ENCODE data around the gene ORC1. TPM values are rescaled to one million over a fixed set of nuclear protein-coding genes. Genes with fewer than 3 reads are reported as not detected.
A peak's percentile ranks its signal among the peaks of the same experiment; 100 is the strongest.
"Not testable (repeated sequence)": the region's sequence is repeated elsewhere in the genome, so short reads cannot be mapped to it uniquely, and the experiment has no call there.

The ORC1 gene
- total RNA-seq, 1 donor from 2014 or later, result 1.7 TPM

DNA sequence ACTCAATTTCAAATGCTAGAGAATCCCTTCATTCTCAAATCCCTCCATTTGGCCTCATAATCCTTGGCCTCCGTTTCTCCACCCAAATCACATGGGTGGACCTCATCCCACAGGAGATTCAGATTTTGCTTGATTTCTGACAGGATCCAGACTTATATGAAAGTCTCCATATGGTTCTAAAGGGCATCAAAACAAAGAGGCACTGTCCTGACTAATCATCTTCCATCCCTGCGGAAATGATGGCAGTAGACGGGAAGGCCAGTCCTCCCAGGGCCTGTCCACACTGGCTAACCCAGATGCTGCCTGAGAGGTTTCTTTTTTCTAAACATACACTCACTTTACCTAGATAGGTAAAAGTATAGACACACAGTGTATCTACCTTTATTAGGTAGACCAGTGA lies 18.8 kb downstream of the ORC1 start:
- TF ChIP-seq POLR2A (IDR thresholded peaks at IDR 0.05) (no peak), POLR2AphosphoS5 (IDR thresholded peaks at IDR 0.05; ENCODE audit: insufficient read depth in 1 of 2, low read depth in 1 of 2) (no peak)
- TF ChIP-seq, protein P1, sequence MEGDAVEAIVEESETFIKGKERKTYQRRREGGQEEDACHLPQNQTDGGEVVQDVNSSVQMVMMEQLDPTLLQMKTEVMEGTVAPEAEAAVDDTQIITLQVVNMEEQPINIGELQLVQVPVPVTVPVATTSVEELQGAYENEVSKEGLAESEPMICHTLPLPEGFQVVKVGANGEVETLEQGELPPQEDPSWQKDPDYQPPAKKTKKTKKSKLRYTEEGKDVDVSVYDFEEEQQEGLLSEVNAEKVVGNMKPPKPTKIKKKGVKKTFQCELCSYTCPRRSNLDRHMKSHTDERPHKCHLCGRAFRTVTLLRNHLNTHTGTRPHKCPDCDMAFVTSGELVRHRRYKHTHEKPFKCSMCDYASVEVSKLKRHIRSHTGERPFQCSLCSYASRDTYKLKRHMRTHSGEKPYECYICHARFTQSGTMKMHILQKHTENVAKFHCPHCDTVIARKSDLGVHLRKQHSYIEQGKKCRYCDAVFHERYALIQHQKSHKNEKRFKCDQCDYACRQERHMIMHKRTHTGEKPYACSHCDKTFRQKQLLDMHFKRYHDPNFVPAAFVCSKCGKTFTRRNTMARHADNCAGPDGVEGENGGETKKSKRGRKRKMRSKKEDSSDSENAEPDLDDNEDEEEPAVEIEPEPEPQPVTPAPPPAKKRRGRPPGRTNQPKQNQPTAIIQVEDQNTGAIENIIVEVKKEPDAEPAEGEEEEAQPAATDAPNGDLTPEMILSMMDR (IDR thresholded peaks at IDR 0.05), result no peak
- intact Hi-C loops (cut with DNase I), result no loop called here
- no peak for DNase-seq (ENCODE audit: extremely low spot score in 2 of 2)
- Histone ChIP-seq H3K4me3 (no peak overlapping the region), H3K9me3 (no peaks in the 10 kb centered on the region), H3K36me3 (no peaks in the 10 kb centered on the region), H3K27me3 (no peaks in the 10 kb centered on the region), H3K4me1 (no peaks in the 10 kb centered on the region), H3K27ac (no peak overlapping the region)

DNA sequence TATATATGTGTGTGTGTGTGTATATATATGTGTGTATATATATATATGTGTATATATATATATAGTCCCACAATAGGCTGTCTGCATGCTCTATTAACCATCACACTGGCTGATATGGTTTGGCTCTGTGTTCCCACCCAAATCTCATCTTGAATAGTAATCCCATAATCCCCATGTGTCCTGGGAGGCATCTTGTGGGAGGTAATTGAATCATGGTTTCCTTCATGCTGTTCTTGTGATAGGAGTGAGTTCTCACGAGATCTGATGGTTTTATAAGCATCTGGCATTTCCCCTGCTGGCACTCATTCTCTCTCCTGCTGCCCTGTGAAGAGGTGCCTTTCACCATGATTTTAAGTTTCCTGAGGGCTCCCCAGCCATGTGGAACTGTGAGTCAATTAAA lies 34.4 kb downstream of the ORC1 start:
- H3K4me3 ChIP-seq; DNase-seq (ENCODE audit: extremely low spot score in 2 of 2); H3K27ac ChIP-seq; H3K9me3 ChIP-seq; intact Hi-C loops (cut with DNase I); H3K27me3 ChIP-seq; H3K36me3 ChIP-seq: not testable (repeated sequence)
- H3K4me1 ChIP-seq, result peaks cover 16% of the 10 kb centered on the region

DNA sequence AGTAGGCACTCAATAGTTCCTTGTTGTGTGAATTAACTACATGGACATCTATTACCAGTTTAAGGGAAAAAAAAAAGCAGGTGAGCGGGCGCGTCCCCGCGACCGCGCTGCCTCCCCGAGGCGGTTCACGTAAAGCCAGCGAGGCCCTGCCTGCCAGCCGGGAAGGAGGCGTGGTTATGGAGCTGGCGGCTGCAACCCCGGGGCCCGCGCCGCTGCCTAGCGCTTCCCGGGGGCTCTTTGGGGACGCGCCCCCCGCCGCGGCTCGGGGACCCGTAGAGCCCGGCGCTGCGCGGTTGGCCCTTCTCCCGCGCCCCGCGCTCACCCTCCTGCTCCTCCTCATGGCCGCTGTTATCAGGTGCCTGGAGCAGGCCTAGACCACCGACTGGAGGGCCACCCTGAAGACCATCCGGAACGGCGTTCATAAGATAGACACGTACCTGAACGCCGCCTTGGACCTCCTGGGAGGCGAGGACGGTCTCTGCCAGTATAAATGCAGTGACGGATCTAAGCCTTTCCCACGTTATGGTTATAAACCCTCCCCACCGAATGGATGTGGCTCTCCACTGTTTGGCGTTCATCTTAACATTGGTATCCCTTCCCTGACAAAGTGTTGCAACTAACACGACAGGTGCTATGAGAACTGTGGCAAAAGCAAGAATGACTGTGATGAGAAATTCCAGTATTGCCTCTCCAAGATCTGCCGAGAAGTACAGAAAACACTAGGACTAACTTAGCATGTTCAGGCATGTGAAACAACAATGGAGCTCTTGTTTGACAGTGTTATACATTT lies 35.6 kb downstream of the ORC1 start:
- Histone ChIP-seq H3K27ac (peak overlapping the region; percentile 31), H3K36me3 (no peaks in the 10 kb centered on the region), H3K4me3 (peak overlapping the region; percentile 39 to 40), H3K27me3 (no peaks in the 10 kb centered on the region), H3K9me3 (no peaks in the 10 kb centered on the region), H3K4me1 (peaks cover 29% of the 10 kb centered on the region)
- DNase-seq (ENCODE audit: extremely low spot score in 2 of 2), result no peak
- intact Hi-C loops (cut with DNase I), result no loop called here
- TF ChIP-seq, protein P1 (IDR thresholded peaks at IDR 0.05), result no peak
- TF ChIP-seq POLR2AphosphoS5 (IDR thresholded peaks at IDR 0.05; ENCODE audit: insufficient read depth in 1 of 2, low read depth in 1 of 2), result peak in 1 of 2 donors; percentile 57

DNA sequence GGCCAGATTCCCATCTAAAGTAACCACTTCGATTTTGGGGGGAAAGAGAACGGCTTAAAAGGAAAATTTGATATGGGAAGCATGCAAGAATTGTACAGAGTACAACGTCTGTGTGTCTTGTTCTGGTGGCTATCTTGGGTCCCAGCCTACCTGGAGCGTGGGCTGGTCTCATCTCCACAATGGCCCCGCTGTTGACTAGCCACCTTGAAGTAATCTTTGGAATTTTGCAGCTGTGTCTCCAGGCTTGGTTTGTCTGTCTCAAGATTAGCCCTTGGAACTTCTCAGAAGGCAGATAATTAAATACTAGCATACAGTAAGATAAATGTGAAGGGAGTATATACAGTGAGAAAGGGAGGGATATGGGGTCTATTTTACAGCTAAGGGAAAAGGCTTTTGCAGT lies 37.0 kb downstream of the ORC1 start:
- Histone ChIP-seq H3K36me3 (peaks cover 0 to 5% of the 10 kb centered on the region in 2 donors), H3K9me3 (no peaks in the 10 kb centered on the region), H3K27me3 (no peaks in the 10 kb centered on the region), H3K4me1 (peaks cover 29% of the 10 kb centered on the region), H3K4me3 (no peak overlapping the region), H3K27ac (no peak overlapping the region)
- TF ChIP-seq POLR2A (IDR thresholded peaks at IDR 0.05) (no peak), POLR2AphosphoS5 (IDR thresholded peaks at IDR 0.05; ENCODE audit: insufficient read depth in 1 of 2, low read depth in 1 of 2) (no peak)
- TF ChIP-seq, protein P1 (IDR thresholded peaks at IDR 0.05), result no peak
- no peak for DNase-seq (ENCODE audit: extremely low spot score in 2 of 2)
- intact Hi-C loops (cut with DNase I), result no loop called here

DNA sequence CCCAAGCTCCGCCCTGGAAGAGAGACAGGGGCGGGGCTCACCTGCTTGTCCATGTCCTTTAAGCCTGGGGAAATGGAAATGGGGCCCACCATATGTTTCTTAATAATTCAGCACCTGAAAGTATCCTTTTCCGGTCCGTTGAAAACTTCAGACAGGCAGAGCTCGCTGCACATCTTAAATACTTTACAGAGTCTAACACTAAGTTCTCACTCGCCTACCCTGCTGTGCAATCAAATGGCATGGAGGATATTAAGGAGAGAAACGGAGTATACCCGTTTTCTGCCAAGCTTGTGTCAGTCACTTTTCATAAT lies 37.8 kb downstream of the ORC1 start:
- H3K4me3 ChIP-seq, result peak overlapping the region; percentile 87 to 96
- peaks cover 29% of the 10 kb centered on the region for H3K4me1 ChIP-seq
- no peak for TF ChIP-seq POLR2AphosphoS5 (IDR thresholded peaks at IDR 0.05; ENCODE audit: insufficient read depth in 1 of 2, low read depth in 1 of 2)
- TF ChIP-seq, protein P1 (IDR thresholded peaks at IDR 0.05), result no peak
- no peak for TF ChIP-seq POLR2A (IDR thresholded peaks at IDR 0.05)
- intact Hi-C loops (cut with DNase I), result no loop called here
- no peak for DNase-seq (ENCODE audit: extremely low spot score in 2 of 2)
- H3K27me3 ChIP-seq, result no peaks in the 10 kb centered on the region
- peak overlapping the region; percentile 91 for H3K27ac ChIP-seq
- peaks cover 0 to 9% of the 10 kb centered on the region in 2 donors for H3K36me3 ChIP-seq
- no peaks in the 10 kb centered on the region for H3K9me3 ChIP-seq
